ENCODE measurements around the gene ZNF470.

Gene ZNF470

DNA sequence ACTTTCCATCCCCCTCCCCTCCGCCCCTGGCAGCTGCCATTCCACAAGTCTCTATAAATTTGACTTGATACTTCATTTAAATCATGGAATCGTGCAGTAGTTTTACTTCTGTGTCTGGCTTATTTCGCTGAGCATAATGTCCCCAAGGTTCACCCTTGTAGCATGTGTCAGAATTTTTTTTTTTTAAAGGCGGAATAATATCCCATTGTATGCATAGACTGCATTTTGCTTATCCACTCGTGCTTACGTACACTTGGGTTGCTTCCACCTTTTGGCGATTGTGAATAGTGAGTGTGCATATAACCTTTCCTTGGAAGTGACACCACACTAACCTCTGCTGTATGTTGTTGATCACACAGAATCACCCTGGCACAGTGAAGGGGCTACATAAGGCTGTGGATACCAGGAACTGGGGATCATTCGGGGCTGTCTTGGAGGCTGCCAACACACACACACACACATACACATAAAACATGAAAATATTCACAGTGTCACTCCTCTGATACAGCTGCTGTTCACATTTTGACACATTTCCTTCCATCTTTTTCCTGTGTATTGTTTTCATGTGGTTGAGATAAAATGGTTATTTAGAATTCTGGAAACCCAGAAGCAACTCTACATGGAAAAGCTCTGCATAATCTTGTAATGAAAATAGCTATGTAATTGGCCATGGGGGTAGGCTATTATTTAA is 41.2 kb downstream of the ZNF470 start:
- DNase-seq (ENCODE audit: low read depth in 2 of 2) = no peak

DNA sequence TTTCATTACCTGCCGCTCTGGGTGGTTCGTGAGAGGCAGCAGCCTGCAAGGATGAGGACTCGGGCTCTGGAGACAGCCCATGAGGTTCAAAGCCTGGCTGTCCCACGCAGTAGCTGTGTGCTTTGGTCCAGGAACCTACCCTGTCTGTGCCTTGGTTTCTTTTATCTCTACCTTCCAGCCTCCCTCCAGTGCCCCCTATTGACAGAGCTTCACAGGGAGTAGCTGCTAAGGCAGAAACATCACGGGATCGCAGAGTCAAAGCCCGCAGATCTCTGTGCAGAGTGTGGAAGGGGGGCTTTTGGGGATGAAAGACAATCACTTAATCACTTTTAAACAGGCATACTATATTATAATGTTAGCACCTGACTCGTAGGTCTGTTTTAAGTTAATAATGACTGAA is 44.0 kb downstream of the ZNF470 start:
- DNase-seq (ENCODE audit: low read depth in 2 of 2) = no peak

DNA sequence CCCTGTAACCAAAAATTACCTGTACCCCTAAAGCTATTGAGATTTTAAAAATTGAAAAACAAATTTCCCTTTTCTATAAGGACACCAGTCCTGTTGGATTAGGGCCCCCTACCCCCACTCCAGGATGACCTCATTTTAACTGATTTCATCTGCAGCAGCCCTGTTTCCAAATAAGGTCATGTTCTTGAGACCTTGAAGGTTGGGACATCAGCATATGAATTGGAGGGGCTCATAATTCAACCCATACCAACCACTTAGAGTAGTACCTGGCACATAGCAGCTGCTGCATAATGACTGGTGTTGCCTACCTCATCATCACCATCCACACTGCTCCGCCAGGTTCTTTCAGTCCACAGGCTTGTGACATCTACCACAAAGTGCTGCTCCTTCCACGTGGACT is 45.5 kb downstream of the ZNF470 start:
- no peak for DNase-seq (ENCODE audit: low read depth in 2 of 2)

DNA sequence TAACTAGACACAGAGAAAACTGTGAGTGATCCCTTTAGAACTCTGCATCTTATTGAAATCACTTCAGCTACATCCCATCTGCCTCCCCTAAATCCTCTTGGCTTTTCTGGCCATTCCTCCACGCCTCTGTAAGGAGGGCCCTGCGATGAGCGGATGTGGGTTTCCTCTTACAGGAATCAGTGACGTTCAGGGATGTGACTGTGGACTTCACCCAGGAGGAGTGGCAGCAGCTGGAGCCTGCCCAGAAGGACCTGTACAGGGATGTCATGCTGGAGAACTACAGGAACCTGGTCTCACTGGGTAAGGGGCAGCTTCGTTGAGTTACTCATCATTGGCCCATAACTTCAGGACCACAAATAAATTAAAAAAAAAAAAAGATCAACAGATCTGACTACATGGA is 46.4 kb downstream of the ZNF470 start:
- no peak for DNase-seq (ENCODE audit: low read depth in 2 of 2)

DNA sequence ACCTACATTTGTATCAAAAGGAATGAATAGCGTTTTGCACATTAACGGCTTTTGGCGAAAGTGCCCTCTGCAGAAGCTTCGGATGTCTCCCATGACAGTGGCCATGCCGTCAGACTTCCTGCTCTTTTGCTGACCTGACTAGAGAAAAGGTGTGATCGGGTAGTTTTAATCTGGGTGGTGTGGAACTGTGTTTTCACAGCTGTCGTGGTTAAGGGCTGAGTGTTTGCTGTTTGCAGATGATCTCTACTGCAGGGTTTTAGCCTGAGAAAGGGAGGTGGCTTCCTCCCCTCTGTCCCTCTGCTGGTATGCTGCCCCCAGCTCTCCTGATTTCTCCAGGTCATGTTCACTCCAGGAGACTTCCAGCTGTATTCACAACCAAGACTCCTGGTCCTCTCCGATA is 50.3 kb downstream of the ZNF470 start:
- DNase-seq (ENCODE audit: low read depth in 2 of 2) = no peak

DNA sequence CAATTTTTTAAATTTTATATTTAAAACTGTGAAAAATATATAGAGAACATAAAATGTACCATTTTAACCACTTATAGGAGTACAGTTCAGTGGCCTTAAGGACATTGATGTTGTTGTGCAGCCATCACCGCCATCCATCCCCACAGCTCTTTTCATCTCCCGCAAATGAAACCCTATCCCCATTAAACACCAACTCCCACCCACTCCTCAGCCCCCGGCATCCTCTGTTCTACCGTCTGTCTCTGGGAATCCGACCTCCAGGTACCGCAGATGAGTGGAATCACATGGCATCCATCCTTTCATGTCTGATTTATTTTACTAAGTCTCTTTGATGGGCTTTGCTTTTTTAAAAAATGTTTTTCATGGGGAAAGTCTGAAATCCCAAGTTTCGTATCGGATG is 51.9 kb downstream of the ZNF470 start:
- DNase-seq (ENCODE audit: low read depth in 2 of 2) = no peak

DNA sequence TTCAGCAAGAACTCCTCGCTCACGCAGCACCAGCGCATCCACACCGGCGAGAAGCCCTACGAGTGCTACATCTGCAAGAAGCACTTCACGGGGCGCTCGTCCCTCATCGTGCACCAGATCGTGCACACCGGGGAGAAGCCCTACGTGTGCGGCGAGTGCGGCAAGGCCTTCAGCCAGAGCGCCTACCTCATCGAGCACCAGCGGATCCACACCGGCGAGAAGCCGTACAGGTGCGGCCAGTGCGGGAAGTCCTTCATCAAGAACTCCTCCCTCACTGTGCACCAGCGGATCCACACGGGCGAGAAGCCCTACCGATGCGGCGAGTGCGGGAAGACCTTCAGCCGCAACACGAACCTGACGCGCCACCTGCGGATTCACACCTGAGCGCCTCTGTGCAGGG is 55.1 kb downstream of the ZNF470 start:
- DNase-seq (ENCODE audit: low read depth in 2 of 2) = no peak

DNA sequence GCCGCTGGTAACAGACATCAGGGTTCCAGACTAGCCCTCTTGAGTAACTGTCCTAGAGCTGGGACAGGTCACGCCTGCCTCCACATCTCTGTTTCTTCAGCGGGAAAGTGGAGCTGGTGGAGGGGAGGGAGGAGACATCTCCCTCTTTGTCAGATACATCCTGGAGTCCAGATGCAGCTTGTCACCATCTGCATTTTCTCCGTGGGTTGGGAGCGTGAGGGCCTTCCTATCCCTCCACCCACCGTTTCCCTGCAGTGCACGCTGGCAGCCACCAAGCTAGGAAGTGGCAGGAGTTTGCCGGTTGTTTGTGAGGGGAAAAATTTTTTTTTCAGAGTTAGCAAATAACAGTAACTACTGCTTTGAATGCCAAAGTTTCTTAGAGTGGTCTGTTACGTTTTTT is 55.7 kb downstream of the ZNF470 start:
- DNase-seq (ENCODE audit: low read depth in 2 of 2) = no peak

DNA sequence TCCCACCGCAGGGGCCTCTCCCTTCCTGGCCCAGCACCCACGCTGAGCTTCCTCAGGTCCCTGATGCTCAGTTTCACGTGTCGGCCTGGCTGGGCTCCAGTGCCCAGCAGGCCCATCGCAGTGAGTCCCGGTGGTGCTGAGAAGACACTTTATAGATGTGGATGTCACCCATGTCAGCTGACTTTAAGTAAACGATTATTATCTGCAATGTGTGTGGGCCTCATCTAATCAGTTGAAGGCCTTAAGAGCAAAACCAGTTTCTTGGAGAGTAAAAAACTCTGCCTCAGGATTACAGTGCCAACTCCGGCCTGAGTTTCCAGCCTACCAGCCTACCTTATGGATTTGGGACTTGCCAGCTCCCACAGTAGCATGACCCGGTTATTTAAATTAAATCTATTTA is 58.4 kb downstream of the ZNF470 start:
- no peak for DNase-seq (ENCODE audit: low read depth in 2 of 2)

DNA sequence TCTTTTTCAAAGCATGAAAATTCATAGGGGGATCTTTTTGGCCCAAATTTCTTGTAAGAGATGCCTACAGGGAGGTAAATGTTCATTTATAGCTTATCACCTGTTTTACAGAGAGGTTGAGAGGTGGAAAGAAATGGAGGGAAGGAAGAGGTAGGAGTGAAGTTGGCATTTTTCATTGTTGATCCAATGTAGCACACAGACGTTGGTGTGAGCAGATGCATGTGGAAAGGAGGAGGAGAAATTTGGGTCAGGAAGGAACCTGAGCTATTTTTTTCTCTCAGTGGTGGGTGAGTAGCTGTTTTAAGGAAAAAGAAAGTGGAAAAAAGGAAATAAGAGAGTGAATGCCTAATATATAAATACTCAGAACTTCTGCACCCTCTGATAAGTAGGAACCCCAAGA is 65.8 kb downstream of the ZNF470 start:
- DNase-seq (ENCODE audit: low read depth in 2 of 2) = no peak

DNA sequence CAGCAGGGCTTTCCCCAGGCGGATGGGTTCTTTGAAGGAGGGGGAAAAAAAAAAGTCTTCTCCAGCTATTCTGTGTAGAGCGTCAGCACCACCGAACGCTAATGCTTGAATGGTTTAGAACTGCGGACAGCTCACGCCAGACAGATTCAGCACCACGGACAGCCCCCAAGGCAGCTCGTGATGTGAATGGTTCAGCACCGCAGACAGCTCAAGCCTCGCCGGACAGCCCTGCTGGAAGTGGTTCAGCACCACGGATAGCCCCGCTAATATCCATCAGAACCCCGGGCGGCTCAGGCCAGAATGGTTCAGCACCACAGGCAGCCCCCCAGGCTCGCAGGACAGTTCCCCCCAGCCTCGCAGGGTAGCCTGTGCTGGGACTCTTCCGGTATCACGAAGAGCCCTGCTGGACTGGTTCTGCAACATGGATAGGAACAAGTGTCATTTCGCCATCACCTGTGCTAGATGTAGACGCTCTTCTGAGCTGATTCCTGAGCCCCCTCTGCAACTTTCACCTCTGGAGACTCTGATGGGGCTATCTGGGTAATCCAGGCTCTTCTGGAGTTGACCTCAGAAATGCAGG is 70.8 kb downstream of the ZNF470 start:
- no peak for DNase-seq (ENCODE audit: low read depth in 2 of 2)

Measured in activated CD8-positive, alpha-beta memory T cell treated with anti-CD3 and anti-CD28 coated beads for 4 hours (primary cell).